Heart left ventricle (tissue), 16 donors: ENCODE results near the gene HPSE2. TPM values are rescaled to one million over a fixed set of nuclear protein-coding genes. Genes with fewer than 3 reads are reported as not detected.

Experiments used
- ATAC-seq, 4 donors: fragments of 200-7000 bp; cut with Tn5 transposase; one replicate each; pipeline ENCODE4 v1.9.1; 2020 to 2022; ENCODE audit warnings: moderate library complexity in 4 of 4, mild to moderate bottlenecking in 3 of 4, moderate number of reproducible peaks in 1 of 4
- DNase-seq, 5 donors: peaks; one replicate each; pipeline ENCODE4 v3.0.0-alpha.2; 2020
- H3K27ac ChIP-seq, 12 donors: fragments of 200-600 bp; sonication (generic) in 4 of 12; one replicate each; pipeline versions ENCODE4 v1.5.0 to v1.8.0; 2016 to 2022; ENCODE audit warnings: mild to moderate bottlenecking in 2 of 12
- H3K27me3 ChIP-seq, 9 donors: fragments of 200-600 bp; sonication (generic) in 2 of 9; one replicate each; pipeline versions ENCODE4 v1.5.1 to v1.8.0; 2016 to 2022; ENCODE audit warnings: mild to moderate bottlenecking in 3 of 9
- H3K36me3 ChIP-seq, 9 donors: fragments of 200-600 bp; sonication (generic) in 2 of 9; one replicate each; pipeline versions ENCODE4 v1.5.0 to v1.8.0; 2018 to 2022; ENCODE audit warnings: mild to moderate bottlenecking in 2 of 9
- H3K4me1 ChIP-seq, 12 donors: fragments of 200-600 bp; sonication (generic) in 4 of 12; one replicate each; pipeline versions ENCODE4 v1.5.0 to v1.8.0; 2016 to 2022; ENCODE audit warnings: mild to moderate bottlenecking in 3 of 12
- H3K4me3 ChIP-seq, 12 donors: fragments of 200-600 bp; sonication (generic) in 4 of 12; one replicate each; pipeline versions ENCODE4 v1.5.0 to v1.8.0; 2017 to 2022; ENCODE audit warnings: mild to moderate bottlenecking in 9 of 12, moderate library complexity in 4 of 12
- H3K9me3 ChIP-seq, 12 donors: fragments of 200-600 bp; sonication (generic) in 4 of 12; one replicate each; pipeline versions ENCODE4 v1.5.0 to v1.8.0; 2016 to 2022; ENCODE audit warnings: mild to moderate bottlenecking in 1 of 12
- POLR2A ChIP-seq, 2 donors: fragments of 450-650 bp; IDR thresholded peaks; one replicate each; pipeline ENCODE4 v1.6.1; 2017; ENCODE audit warnings: antibody characterized with exemption in 2 of 2, mild to moderate bottlenecking in 2 of 2, moderate library complexity in 2 of 2
- WGBS, 4 donors: extraction: QIAGEN DNeasy Blood & Tissue Kit in 2 of 4; methylation state at CpG; one replicate each; pipeline versions ENCODE4 v1.1.5 to v1.1.7; 2013 to 2018; 5-methylcytosine and 5-hydroxymethylcytosine counted together
- intact Hi-C, 10 donors: fragments of 100-400 bp; cut with DNase I; formaldehyde crosslinking; loops; one replicate each; pipeline versions ENCODE4 v1.11.1 to v1.14.2; 2022
- polyA plus RNA-seq, 2 donors: library from polyadenylated mRNA; stranded (reverse); fragments of 200-250 nt; gene quantifications; one replicate each; pipeline ENCODE4 v1.2.3, GENCODE V29; 2013
- total RNA-seq, 9 donors: library from RNA; depleted of rRNA in 2 of 9; stranded (reverse); fragments of >200 nt in 2 of 9; fragmentation: NEBNext Ultra II Directional in 3 of 9; extraction: Animal tissue kit (Norgen Biotek cat#: 25700) in 3 of 9; gene quantifications; one replicate each; pipeline versions ENCODE4 v1.1.0 to v1.2.4, GENCODE V29; 2016 to 2023
- TF ChIP-seq, protein P1 (sequence below), 12 donors: fragments of 200-600 bp; sonication (generic) in 4 of 12; IDR thresholded peaks; one replicate each; pipeline versions ENCODE4 v1.5.0 to v1.8.0; 2018 to 2022; ENCODE audit warnings: antibody characterized with exemption in 12 of 12, mild to moderate bottlenecking in 5 of 12
- donor health status: ischemic (EF 13 %, LVEDD 7.1; RV severe dilation, severe dysfunction).
- donor health status: healthy with polysubstance abuse.
- donor health status: DM: no; HTN: yes; CAD: no.
- donor health status: DM: no; HTN: no; CAD: no.
- donor health status: ischemic (EF 25% LVEDD 6.9; RV normal size, moderate dysfunction).
- donor health status: ischemic (EF 25% LVEDD 5.7; RV mildly dilated, moderate dysfunction).
- donor health status: healthy.
- donor health status: DM: yes; HTN: yes; CAD: no.
- donor health status: ischemic (EF 35%, LVEDD 5.7; RV mildly dilated, moderate dysfunction).
- donor health status: nonischemic (EF 11% LVEDD 7.7; RV severe dilation, severe dysfunction).
- donor health status: DM: yes; HTN: yes; CAD: no.
- donor health status: PGD.
- donor health status: ischemic (EF 29% LVEDD 5.4; RV normal size, mild dysfunction).
- donor health status: nonischemic (EF 23%, LVEDD 6.1; RV moderate dilation, normal function).

The HPSE2 gene
- total and polyA plus RNA-seq, 11 donors, result 0.06 to 0.18 (median 0.12) TPM; not detected in 3

DNA sequence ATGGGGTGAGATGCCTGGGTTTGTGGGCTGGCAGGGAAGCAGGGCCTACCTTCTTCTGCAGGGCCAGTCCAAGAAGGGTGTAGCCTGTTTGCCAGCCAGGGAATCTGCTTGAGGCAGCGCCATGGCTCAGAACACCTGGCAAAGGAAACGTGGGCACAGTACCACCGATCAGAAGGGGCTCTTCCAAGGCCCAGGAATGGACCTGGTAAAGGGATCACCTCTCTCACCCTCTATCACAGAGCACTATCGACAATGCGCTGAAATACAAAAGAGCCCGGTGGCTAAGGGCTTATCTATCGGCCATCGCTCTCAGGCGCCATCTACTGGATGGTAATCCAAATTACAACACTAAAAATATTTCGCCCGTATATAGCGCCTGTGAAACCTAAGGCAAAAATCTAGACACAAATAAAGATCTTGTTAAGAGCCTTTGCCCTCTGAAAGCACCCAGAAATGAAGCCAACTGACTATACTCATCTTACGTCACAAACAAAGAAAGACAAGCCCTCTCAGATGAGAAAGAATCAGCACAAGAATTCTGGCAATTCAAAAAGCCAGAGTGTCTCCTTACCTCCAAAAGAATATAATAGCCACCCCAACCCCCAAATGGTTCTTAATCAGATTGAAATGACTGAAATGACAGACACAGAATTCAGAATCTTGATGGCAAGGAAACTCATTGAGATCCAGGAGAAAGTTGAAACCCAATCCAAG, 571.2 kb downstream of the HPSE2 start:
- no peak for TF ChIP-seq POLR2A (IDR thresholded peaks at IDR 0.05)
- TF ChIP-seq, protein P1, sequence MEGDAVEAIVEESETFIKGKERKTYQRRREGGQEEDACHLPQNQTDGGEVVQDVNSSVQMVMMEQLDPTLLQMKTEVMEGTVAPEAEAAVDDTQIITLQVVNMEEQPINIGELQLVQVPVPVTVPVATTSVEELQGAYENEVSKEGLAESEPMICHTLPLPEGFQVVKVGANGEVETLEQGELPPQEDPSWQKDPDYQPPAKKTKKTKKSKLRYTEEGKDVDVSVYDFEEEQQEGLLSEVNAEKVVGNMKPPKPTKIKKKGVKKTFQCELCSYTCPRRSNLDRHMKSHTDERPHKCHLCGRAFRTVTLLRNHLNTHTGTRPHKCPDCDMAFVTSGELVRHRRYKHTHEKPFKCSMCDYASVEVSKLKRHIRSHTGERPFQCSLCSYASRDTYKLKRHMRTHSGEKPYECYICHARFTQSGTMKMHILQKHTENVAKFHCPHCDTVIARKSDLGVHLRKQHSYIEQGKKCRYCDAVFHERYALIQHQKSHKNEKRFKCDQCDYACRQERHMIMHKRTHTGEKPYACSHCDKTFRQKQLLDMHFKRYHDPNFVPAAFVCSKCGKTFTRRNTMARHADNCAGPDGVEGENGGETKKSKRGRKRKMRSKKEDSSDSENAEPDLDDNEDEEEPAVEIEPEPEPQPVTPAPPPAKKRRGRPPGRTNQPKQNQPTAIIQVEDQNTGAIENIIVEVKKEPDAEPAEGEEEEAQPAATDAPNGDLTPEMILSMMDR (IDR thresholded peaks at IDR 0.05), result peak in 11 of 12 donors; percentile 25 to 57 (median 44)
- Histone ChIP-seq H3K4me3 (no peak overlapping the region), H3K4me1 (no peaks in the 10 kb centered on the region), H3K9me3 (peaks cover 0 to 25% (median 10%) of the 10 kb centered on the region in 12 donors), H3K27ac (no peak overlapping the region), H3K36me3 (no peaks in the 10 kb centered on the region), H3K27me3 (no peaks in the 10 kb centered on the region)
- intact Hi-C loops, result loop anchor here in 6 of 10 donors (1.0 to 10.0 kb wide), 3 partner anchors 190 to 197 kb away; no protein-coding TSS in a partner anchor
- no peak for ATAC-seq
- peak in 1 of 5 donors; percentile 37 for DNase-seq
- WGBS, 4 donors, result 40 to 54% (median 42%) methylated on average over 11 to 13 of the region's 13 CpGs

DNA sequence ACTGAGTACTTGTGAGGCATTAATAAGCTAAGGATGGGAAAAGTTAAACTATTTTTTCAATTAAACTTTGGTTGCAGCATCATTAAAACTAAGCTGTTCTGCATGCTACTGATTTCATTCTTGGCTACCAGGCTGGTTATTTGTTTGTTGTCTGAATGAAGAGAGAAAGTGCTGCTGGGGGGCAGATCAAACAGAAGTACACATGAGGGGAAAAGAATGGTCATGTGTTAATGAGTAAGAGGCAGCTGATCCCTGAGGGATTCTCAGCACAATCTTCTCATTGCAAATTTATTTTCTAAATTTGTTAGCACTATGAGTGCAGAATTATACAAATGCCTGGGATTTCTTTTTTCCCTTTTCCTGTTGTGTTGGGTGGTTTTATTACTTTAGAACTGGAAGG, 575.7 kb downstream of the HPSE2 start:
- Histone ChIP-seq H3K36me3 (no peaks in the 10 kb centered on the region), H3K4me3 (no peak overlapping the region), H3K27ac (no peak overlapping the region), H3K4me1 (no peaks in the 10 kb centered on the region), H3K27me3 (no peaks in the 10 kb centered on the region), H3K9me3 (peaks cover 0 to 9% (median 2%) of the 10 kb centered on the region in 12 donors)
- no peak for TF ChIP-seq POLR2A (IDR thresholded peaks at IDR 0.05)
- TF ChIP-seq, protein P1 (IDR thresholded peaks at IDR 0.05), result no peak
- ATAC-seq (no peak), DNase-seq (no peak)
- intact Hi-C loops, result loop anchor here in 4 of 10 donors (5.0 to 10.0 kb wide), 2 partner anchors 185 to 193 kb away; no protein-coding TSS in a partner anchor

DNA sequence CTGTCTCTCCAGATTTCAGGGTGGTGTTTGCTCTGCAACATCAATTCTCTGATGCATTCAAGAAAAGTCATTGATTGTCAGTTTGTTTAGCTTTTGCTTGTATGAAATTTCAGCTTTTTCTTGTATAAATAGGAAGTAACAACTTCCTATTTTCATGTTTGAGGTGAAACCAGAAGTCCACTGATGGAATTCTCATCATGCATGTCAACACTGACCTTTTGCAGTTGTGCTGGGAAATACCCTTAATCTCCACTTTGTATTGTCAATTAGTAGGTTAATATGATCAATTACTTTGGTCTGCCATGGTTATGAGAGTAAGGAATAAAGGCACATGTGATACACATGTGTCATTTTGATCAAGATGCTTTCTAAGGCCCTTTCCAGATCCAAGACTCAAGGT, 580.2 kb downstream of the HPSE2 start:
- TF ChIP-seq, protein P1 (IDR thresholded peaks at IDR 0.05), result no peak
- TF ChIP-seq POLR2A (IDR thresholded peaks at IDR 0.05), result no peak
- intact Hi-C loops, result no loop called here
- no peaks in the 10 kb centered on the region for H3K4me1 ChIP-seq

DNA sequence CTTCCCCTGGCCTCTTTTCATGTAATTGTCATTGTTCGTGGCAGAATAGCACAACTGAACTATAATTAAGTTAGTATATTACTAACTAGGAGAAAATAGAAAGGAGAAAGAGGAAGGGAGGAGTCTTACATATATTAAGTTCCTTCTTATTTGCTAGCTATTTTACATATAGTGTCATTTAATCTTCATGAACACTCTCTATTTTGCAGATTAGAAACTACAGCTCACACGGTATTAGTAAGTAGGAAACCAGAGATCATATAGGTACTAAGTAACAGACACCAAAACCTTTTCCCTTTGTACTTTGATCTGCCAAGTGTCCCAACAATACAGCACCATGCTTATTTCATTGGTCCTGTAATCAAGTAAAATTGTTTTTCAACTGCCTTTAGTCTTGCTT, 586.5 kb downstream of the HPSE2 start:
- Histone ChIP-seq H3K4me3 (no peak overlapping the region), H3K27me3 (peaks cover 0 to 11% (median 0%) of the 10 kb centered on the region in 9 donors), H3K4me1 (no peaks in the 10 kb centered on the region), H3K36me3 (no peaks in the 10 kb centered on the region), H3K9me3 (no peaks in the 10 kb centered on the region), H3K27ac (no peak overlapping the region)
- TF ChIP-seq, protein P1 (IDR thresholded peaks at IDR 0.05), result no peak
- no peak for TF ChIP-seq POLR2A (IDR thresholded peaks at IDR 0.05)
- WGBS, 4 donors, result 63 to 72% (median 69%) methylated on average over 2 of the region's 2 CpGs
- no peak for DNase-seq
- ATAC-seq, result no peak
- intact Hi-C loops, result no loop called here

More for the DNA sequence above, 580.2 kb downstream of the HPSE2 start:
- H3K36me3 ChIP-seq, result no peaks in the 10 kb centered on the region
- no peak overlapping the region for H3K27ac ChIP-seq
- H3K27me3 ChIP-seq, result no peaks in the 10 kb centered on the region
- H3K9me3 ChIP-seq, result no peaks in the 10 kb centered on the region
- DNase-seq (no peak), ATAC-seq (no peak)
- no peak overlapping the region for H3K4me3 ChIP-seq
